ENCODE data around the gene OR11H6. TPM values are rescaled to one million over a fixed set of nuclear protein-coding genes. Genes with fewer than 3 reads are reported as not detected.

OR11H6 gene, protein sequence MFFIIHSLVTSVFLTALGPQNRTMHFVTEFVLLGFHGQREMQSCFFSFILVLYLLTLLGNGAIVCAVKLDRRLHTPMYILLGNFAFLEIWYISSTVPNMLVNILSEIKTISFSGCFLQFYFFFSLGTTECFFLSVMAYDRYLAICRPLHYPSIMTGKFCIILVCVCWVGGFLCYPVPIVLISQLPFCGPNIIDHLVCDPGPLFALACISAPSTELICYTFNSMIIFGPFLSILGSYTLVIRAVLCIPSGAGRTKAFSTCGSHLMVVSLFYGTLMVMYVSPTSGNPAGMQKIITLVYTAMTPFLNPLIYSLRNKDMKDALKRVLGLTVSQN
- total RNA-seq = not detected in 2 replicates

DNA sequence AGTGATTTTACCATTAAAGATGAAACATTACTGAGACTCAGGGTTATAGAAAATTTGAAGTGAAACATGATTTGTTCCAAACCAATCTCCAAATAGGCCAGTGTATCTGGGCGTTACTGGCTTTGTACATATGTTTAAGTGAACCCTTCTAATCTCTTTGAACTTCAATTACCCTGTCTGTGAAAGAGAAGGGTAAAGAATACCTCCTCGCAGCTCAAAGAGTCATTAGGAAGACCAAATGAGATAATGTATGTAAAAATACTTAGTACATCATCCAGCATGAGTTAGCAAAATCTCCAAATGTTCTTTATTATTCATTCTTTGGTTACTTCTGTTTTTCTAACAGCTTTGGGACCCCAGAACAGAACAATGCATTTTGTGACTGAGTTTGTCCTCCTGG is at the start of gene OR11H6:
Gene OR11H6 (plus strand): TSS at position 301 of the 400 bp plus-strand sequence. CDS start 0 bp downstream, at position 301.

GRCh38 chr14:20190596-20190995 is 32.9 kb upstream of the OR11H6 start, which contains the start of gene OR11G2:
OR11G2 (plus strand) TSS chr14:20190896; CDS start chr14:20197438, 6,542 bp downstream.

DNA sequence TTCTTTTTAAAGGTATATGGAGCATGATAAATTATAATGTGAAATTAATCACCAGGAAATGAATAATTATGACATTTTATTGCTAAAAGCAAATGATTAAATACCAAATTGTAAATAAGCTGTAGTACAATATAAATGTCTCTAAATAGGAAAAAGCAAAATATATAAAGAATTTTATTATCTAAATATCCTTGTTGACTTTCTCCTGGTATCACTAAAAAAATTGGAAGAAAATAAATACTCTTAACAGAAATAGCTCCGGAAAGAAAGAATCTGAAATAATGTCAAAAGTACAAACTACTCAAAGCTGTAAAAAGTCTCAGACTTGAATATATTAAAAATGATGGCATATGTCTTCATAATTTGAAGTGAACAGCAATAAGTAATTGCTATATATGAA is 5.2 kb downstream of the OR11H6 start, which contains the start of gene OR11H7:
Gene OR11H7 (plus strand): TSS at position 301 of the 400 bp plus-strand sequence.

Small RNA genes lying within 50 kb of the gene (small RNA-seq; reads per million reads assigned to genes)
- gene GTF2IP22 = not detected

Other genes starting within 250 kb of the OR11H6 start
- gene OR4K15, start 248.1 kb upstream of the OR11H6 start, total RNA-seq = not detected in 2 replicates
- not detected in 2 replicates for gene OR4Q2, start 221.5 kb upstream of the OR11H6 start, total RNA-seq
- gene OR4K14, start 204.4 kb upstream of the OR11H6 start, total RNA-seq = not detected in 2 replicates
- not detected in 2 replicates for gene OR4K13, start 187.7 kb upstream of the OR11H6 start, total RNA-seq
- not detected in 2 replicates for gene OR4L1, start 163.7 kb upstream of the OR11H6 start, total RNA-seq
- gene OR4K17, start 113.0 kb upstream of the OR11H6 start, total RNA-seq = not detected in 2 replicates
- not detected in 2 replicates for gene OR4N5, start 84.9 kb upstream of the OR11H6 start, total RNA-seq
- gene OR11G2, start 32.8 kb upstream of the OR11H6 start, total RNA-seq = not detected in 2 replicates
- gene OR11H7, start 5.3 kb downstream of the OR11H6 start, total RNA-seq = not detected in 2 replicates
- gene OR11H4, start 15.6 kb downstream of the OR11H6 start, total RNA-seq = not detected in 2 replicates
- gene TTC5, start 82.2 kb downstream of the OR11H6 start, total RNA-seq = 19.3 TPM in 2 replicates
- gene CCNB1IP1, start 109.6 kb downstream of the OR11H6 start, total RNA-seq = 35.0 and 35.9 TPM in 2 replicates
- gene PARP2, start 119.9 kb downstream of the OR11H6 start, total RNA-seq = 10.1 and 11.4 TPM in 2 replicates
- gene TEP1, start 189.8 kb downstream of the OR11H6 start, total RNA-seq = 23.2 and 30.5 TPM in 2 replicates
- not detected in 2 replicates for gene KLHL33, start 212.5 kb downstream of the OR11H6 start, total RNA-seq
- 45.1 and 49.5 TPM in 2 replicates for gene OSGEP, start 231.1 kb downstream of the OR11H6 start, total RNA-seq
- 60.2 and 74.5 TPM in 2 replicates for gene APEX1, start 231.5 kb downstream of the OR11H6 start, total RNA-seq
- gene PIP4P1, start 237.7 kb downstream of the OR11H6 start, total RNA-seq = 25.8 and 26.1 TPM in 2 replicates
- 343 and 388 TPM in 2 replicates for gene PNP, start 245.7 kb downstream of the OR11H6 start, total RNA-seq

Data from vein endothelial cell (primary cell).